GM23338 (cell line): ENCODE measurements around the gene SLC9A9. TPM values are rescaled to one million over a fixed set of nuclear protein-coding genes. Genes with fewer than 3 reads are reported as not detected.

Experiments used
- ATAC-seq: fragments of 200-7000 bp; cut with Tn5 transposase; 3 replicates; pipeline ENCODE4 v1.9.1; 2020
- DNase-seq: peaks from one replicate; pipeline ENCODE4 v3.0.0-alpha.2; 2015; ENCODE audit warnings: low spot score
- H2AFZ ChIP-seq: fragments of 200-600 bp; sonication (generic); 2 replicates; pipeline ENCODE4 v1.8.0; 2016; ENCODE audit warnings: antibody characterized with exemption, mild to moderate bottlenecking, moderate library complexity
- H3F3A ChIP-seq: fragments of 200-600 bp; sonication (generic); replicated peaks from 2 replicates; pipeline ENCODE4 v1.8.0; 2017; ENCODE audit warnings: antibody characterized with exemption, mixed run types, low read depth
- H3K27ac ChIP-seq: fragments of 200-600 bp; sonication (generic); 2 replicates; pipeline ENCODE4 v1.6.1; 2016; ENCODE audit warnings: low read depth
- H3K27me3 ChIP-seq: fragments of 200-600 bp; sonication (generic); 2 replicates; pipeline ENCODE4 v1.8.0; 2016; ENCODE audit warnings: mild to moderate bottlenecking, mixed run types, moderate library complexity; ENCODE audit not compliant: insufficient read depth
- H3K36me3 ChIP-seq: fragments of 200-600 bp; sonication (generic); 2 replicates; pipeline ENCODE4 v1.8.0; 2016; ENCODE audit warnings: mild to moderate bottlenecking; ENCODE audit not compliant: insufficient read depth
- H3K4me1 ChIP-seq: fragments of 200-600 bp; sonication (generic); 2 replicates; pipeline ENCODE4 v1.8.0; 2016; ENCODE audit warnings: mild to moderate bottlenecking, moderate library complexity; ENCODE audit not compliant: insufficient read depth
- H3K4me2 ChIP-seq: fragments of 200-600 bp; sonication (generic); 2 replicates; pipeline ENCODE4 v1.7.1; 2017; ENCODE audit warnings: mixed run types
- H3K4me3 ChIP-seq: fragments of 200-600 bp; sonication (generic); 2 replicates; pipeline ENCODE4 v1.6.1; 2016; ENCODE audit warnings: mixed run types
- H3K79me2 ChIP-seq: fragments of 200-600 bp; sonication (generic); replicated peaks from 2 replicates; pipeline ENCODE4 v1.8.0; 2017; ENCODE audit warnings: mild to moderate bottlenecking; ENCODE audit not compliant: insufficient read depth
- H3K9me2 ChIP-seq: fragments of 200-600 bp; sonication (generic); 2 replicates; pipeline ENCODE4 v1.8.0; 2017; ENCODE audit not compliant: insufficient read depth
- H4K20me1 ChIP-seq: fragments of 200-600 bp; sonication (generic); replicated peaks from 2 replicates; pipeline ENCODE4 v1.8.0; 2017; ENCODE audit warnings: mild to moderate bottlenecking; ENCODE audit not compliant: insufficient read depth
- H3K27ac Mint-ChIP-seq: 2 replicates; pipeline ENCODE4 v1.8.0; 2020; ENCODE audit warnings: inconsistent platforms, mild to moderate bottlenecking, moderate library complexity, mixed read lengths
- H3K27me3 Mint-ChIP-seq: 3 replicates; pipeline ENCODE4 v1.8.0; 2022; ENCODE audit warnings: low read depth, mild to moderate bottlenecking, moderate library complexity, mixed read lengths, inconsistent platforms; ENCODE audit not compliant: insufficient read depth, poor library complexity
- H3K36me3 Mint-ChIP-seq: 3 replicates; pipeline ENCODE4 v1.8.0; 2021; ENCODE audit warnings: low read depth, mild to moderate bottlenecking, inconsistent platforms, moderate library complexity, mixed read lengths
- H3K4me1 Mint-ChIP-seq: 3 replicates; pipeline ENCODE4 v1.8.0; 2020; ENCODE audit warnings: mild to moderate bottlenecking, inconsistent platforms, mixed read lengths
- H3K4me3 Mint-ChIP-seq: 3 replicates; pipeline ENCODE4 v1.8.0; 2021; ENCODE audit warnings: moderate library complexity, mild to moderate bottlenecking, inconsistent platforms, mixed read lengths
- H3K9me3 Mint-ChIP-seq: 3 replicates; pipeline ENCODE4 v1.8.0; 2020; ENCODE audit warnings: moderate library complexity, mild to moderate bottlenecking, inconsistent platforms, mixed read lengths
- CREB1 ChIP-seq: fragments of 250-450 bp; sonication (Bioruptor Pico); IDR thresholded peaks from 2 replicates; pipeline ENCODE4 v1.5.0; 2020; ENCODE audit warnings: low read depth, mild to moderate bottlenecking, moderate library complexity
- ETS1 ChIP-seq: IDR thresholded peaks from 2 replicates; pipeline ENCODE4 v1.6.1; 2016; ENCODE audit warnings: antibody characterized with exemption
- EZH2phosphoT487 ChIP-seq: fragments of 200-600 bp; sonication (generic); IDR thresholded peaks from one replicate; pipeline ENCODE4 v1.8.1; 2018; ENCODE audit warnings: antibody characterized with exemption; ENCODE audit not compliant: unreplicated experiment
- JUNB ChIP-seq: IDR thresholded peaks from one replicate; pipeline ENCODE4 v1.6.1; 2016; ENCODE audit warnings: antibody characterized with exemption; ENCODE audit not compliant: unreplicated experiment
- NANOG ChIP-seq: IDR thresholded peaks from 2 replicates; pipeline ENCODE4 v1.6.1; 2016; ENCODE audit warnings: antibody characterized with exemption, borderline replicate concordance
- POLR2AphosphoS5 ChIP-seq: IDR thresholded peaks from 2 replicates; pipeline ENCODE4 v1.6.1; 2016; ENCODE audit warnings: antibody characterized with exemption, low read depth
- REST ChIP-seq: IDR thresholded peaks from one replicate; pipeline ENCODE4 v1.6.1; 2018; ENCODE audit warnings: antibody characterized with exemption; ENCODE audit not compliant: unreplicated experiment
- ZNF114 ChIP-seq: fragments of 250-450 bp; sonication (Bioruptor Pico); IDR thresholded peaks from 2 replicates; pipeline ENCODE4 v1.5.0; 2020; ENCODE audit warnings: mild to moderate bottlenecking, moderate library complexity
- ZNF462 ChIP-seq: fragments of 250-450 bp; sonication (Bioruptor Pico); IDR thresholded peaks from 2 replicates; pipeline ENCODE4 v1.5.0; 2020; ENCODE audit warnings: mild to moderate bottlenecking, moderate library complexity
- polyA plus RNA-seq: library from polyadenylated mRNA; unstranded; fragments of >200 nt; fragmentation: Nextera tagmentation; extraction: Ambion mirVana; gene quantifications from 2 replicates; pipeline ENCODE4 v1.2.1, GENCODE V29; 2016
- total RNA-seq: library from RNA; depleted of rRNA; stranded (reverse); fragments of >200 nt; shearing (Covaris generic); gene quantifications from 2 replicates; pipeline ENCODE4 v1.2.3, GENCODE V29; 2014

The SLC9A9 gene
- total and polyA plus RNA-seq, 2 experiments from 2014 or later = 1.3 to 1.6 TPM

DNA sequence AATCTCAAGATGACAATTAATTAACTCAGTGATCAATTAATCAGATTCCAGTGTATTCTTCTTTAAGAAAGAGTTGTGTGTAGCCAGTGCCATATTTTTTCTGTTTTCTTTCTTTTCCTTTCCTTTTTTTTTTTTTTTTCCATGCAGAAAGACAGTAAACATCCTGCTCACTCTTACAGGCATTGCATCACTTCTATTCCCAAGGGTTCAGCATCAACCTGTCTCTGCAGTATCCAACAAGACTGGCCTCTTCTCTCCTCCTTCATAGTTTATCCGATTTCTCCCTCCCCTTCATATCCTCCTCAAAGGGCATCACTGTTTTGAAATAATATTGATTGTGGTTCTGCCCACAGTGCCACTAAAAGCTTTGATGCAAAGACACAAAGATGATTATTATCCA is 17.0 kb upstream of the SLC9A9 start (continued):
- TF ChIP-seq ZNF462 (CRISPR knock-in tag) = no peak

DNA sequence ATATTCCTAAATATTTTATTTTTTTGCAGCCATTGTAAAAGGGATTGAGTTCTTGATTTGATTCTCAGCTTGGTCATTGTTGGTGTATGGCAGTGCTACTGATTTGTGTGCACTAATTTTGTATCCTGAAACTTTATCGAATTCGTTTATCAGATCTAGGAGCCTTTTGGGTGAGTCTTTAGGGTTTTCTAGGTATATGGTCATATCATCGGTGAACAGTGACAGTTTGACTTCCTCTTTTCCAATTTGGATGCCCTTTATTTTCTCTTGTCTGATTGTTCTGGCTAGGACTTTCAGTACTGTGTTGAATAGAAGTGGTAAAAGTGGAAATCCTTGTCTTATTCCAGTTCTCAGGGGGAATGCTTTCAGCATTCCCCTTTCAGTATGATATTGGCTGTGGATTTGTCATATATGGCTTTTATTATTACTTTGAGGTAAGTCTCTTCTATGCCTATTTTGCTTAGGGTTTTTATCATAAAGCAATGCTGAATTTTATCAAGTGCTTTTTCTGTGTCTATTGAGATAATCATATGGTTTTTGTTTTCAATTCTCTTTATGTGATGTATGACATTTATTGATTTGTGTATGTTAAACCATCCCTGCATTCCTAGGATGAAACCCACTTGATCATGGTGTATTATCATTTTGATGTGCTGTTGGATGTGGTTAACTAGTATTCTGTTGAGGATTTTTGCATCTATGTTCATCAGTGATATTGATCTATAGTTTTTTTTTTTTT is 11.4 kb upstream of the SLC9A9 start:
- H3K27me3 Mint-ChIP-seq = no peaks in the 10 kb centered on the region
- H3K36me3 ChIP-seq = no peaks in the 10 kb centered on the region
- H4K20me1 ChIP-seq = no peaks in the 10 kb centered on the region
- no peaks in the 10 kb centered on the region for H3K27me3 ChIP-seq
- no peaks in the 10 kb centered on the region for H3K79me2 ChIP-seq
- ATAC-seq (no peak), DNase-seq (no peak)
- no peak overlapping the region for H3K4me3 Mint-ChIP-seq
- H2AFZ ChIP-seq = no peak overlapping the region
- H3K4me1 ChIP-seq = no peaks in the 10 kb centered on the region
- no peaks in the 10 kb centered on the region for H3K36me3 Mint-ChIP-seq
- no peak overlapping the region for H3K27ac Mint-ChIP-seq
- no peak overlapping the region for H3K27ac ChIP-seq
- peaks cover 3% of the 10 kb centered on the region; the same call in 1 of the 3 replicates for H3K4me1 Mint-ChIP-seq
- no peak overlapping the region for H3K4me2 ChIP-seq
- H3K4me3 ChIP-seq = no peak overlapping the region
- H3F3A ChIP-seq = no peaks in the 10 kb centered on the region
- no peaks in the 10 kb centered on the region for H3K9me2 ChIP-seq
- H3K9me3 Mint-ChIP-seq = no peaks in the 10 kb centered on the region; the same call in 2 of the 3 replicates
- TF ChIP-seq POLR2AphosphoS5 (no peak), REST (no peak), JUNB (no peak), CREB1 (CRISPR knock-in tag) (no peak), EZH2phosphoT487 (no peak), ETS1 (no peak), NANOG (no peak), ZNF114 (no peak)
